Sigmoid colon (tissue), 4 donors: ENCODE data around the gene DUOXA2.
"Not testable (repeated sequence)": the region's sequence is repeated elsewhere in the genome, so short reads cannot be mapped to it uniquely, and the experiment has no call there.

ENCODE experiments used
- CTCF ChIP-seq, 4 experiments: fragments of 450-650 bp in 3 of 4; fragments of 200-600 bp in 1 of 4; IDR thresholded peaks; one replicate each; pipeline ENCODE4 v1.5.1; 2016 to 2019; ENCODE audit warnings: antibody characterized with exemption in 4 of 4, mild to moderate bottlenecking in 3 of 4, moderate library complexity in 2 of 4
- EP300 ChIP-seq, 4 donors: sonication (generic); formaldehyde crosslinking; IDR thresholded peaks; one replicate each; pipeline ENCODE4 v1.6.1; 2017; ENCODE audit warnings: antibody characterized with exemption in 4 of 4
- POLR2A ChIP-seq, 2 donors: fragments of 450-650 bp; IDR thresholded peaks; one replicate each; pipeline ENCODE4 v1.6.1; 2016; ENCODE audit warnings: antibody characterized with exemption in 2 of 2, mild to moderate bottlenecking in 2 of 2, moderate library complexity in 2 of 2

DNA sequence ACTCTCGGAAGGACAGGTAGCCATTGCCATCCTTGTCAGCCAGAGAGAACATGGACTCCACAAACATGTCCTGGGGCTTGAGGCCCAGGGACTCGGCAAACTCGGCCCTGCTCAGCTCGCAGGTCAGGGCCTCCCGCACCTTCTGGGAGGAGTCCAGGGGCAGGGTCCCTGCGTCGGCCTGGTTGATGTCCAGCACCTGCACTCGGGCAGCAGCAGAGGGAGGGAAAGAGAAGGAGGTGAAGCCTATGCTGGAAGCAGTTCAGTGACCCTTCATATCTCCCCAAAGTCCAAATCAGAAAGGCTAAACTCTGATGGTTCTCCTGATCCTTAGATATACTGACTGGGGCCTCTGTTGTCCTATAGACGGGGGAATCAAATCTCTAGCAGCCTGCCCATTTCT, 10.0 kb upstream of the DUOXA2 start:
- not testable (repeated sequence) for TF ChIP-seq CTCF, EP300, POLR2A (IDR thresholded peaks at IDR 0.05)
